IMR-90 (cell line): Measurements from ENCODE around the gene COMMD1. TPM values are rescaled to one million over a fixed set of nuclear protein-coding genes. Genes with fewer than 3 reads are reported as not detected.

Source experiments
- ATAC-seq: fragments of 200-7000 bp; cut with Tn5 transposase; 2 replicates; pipeline ENCODE4 v1.9.1; 2020; ENCODE audit warnings: low read depth, mild to moderate bottlenecking, moderate library complexity
- BruUV-seq: library from RNA; stranded (reverse); fragments of 400-500 nt; replicated peaks from 2 replicates; lab custom pipeline; 2021; lab: Mats Ljungman, UMichigan
- CTCF ChIA-PET: fragments of 300-600 bp; formaldehyde crosslinking; extraction: SDS; loops from one replicate; lab custom pipeline; 2021; ENCODE audit warnings: antibody characterized with exemption; lab: Yijun Ruan, JAX
- POLR2A ChIA-PET: fragments of 300-600 bp; sonication (Branson Sonifier 250); formaldehyde crosslinking; loops from one replicate; lab custom pipeline; 2022; ENCODE audit warnings: antibody characterized with exemption; ENCODE audit not compliant: unreplicated experiment; lab: Charles Lee
- DNase-seq: peaks from one replicate; pipeline ENCODE4 v3.0.0; 2013
- H2AFZ ChIP-seq: replicated peaks from 2 replicates; pipeline ENCODE3; 2013; ENCODE audit warnings: low read length, mild to moderate bottlenecking; ENCODE audit not compliant: poor library complexity
- H2AK5ac ChIP-seq: 2 replicates; pipeline ENCODE4 v1.6.1; 2013; ENCODE audit warnings: low read depth, low read length, inconsistent platforms
- H2AK9ac ChIP-seq: replicated peaks from 2 replicates; pipeline ENCODE3; 2013; ENCODE audit warnings: mild to moderate bottlenecking, low read depth, low read length, moderate library complexity; ENCODE audit not compliant: poor library complexity
- H2BK120ac ChIP-seq: 2 replicates; pipeline ENCODE4 v1.6.1; 2013; ENCODE audit warnings: low read depth, low read length, inconsistent platforms
- H2BK15ac ChIP-seq: 3 replicates; pipeline ENCODE4 v1.6.1; 2013; ENCODE audit warnings: low read depth, low read length, inconsistent platforms
- H2BK20ac ChIP-seq: 2 replicates; pipeline ENCODE4 v1.6.1; 2013; ENCODE audit warnings: low read depth, mild to moderate bottlenecking, inconsistent platforms, low read length, moderate library complexity
- H2BK5ac ChIP-seq: 2 replicates; pipeline ENCODE4 v1.6.1; 2013; ENCODE audit warnings: mild to moderate bottlenecking, low read depth, low read length, inconsistent platforms; ENCODE audit not compliant: poor library complexity, severe bottlenecking
- H3K14ac ChIP-seq: replicated peaks from 2 replicates; pipeline ENCODE4 v1.6.1; 2013; ENCODE audit warnings: low read depth, low read length, inconsistent platforms
- H3K18ac ChIP-seq: 2 replicates; pipeline ENCODE4 v1.6.1; 2013; ENCODE audit warnings: low read depth, low read length, control low read depth
- H3K23ac ChIP-seq: 2 replicates; pipeline ENCODE4 v1.6.1; 2013; ENCODE audit warnings: low read depth, low read length, inconsistent platforms
- H3K27ac ChIP-seq: 2 replicates; pipeline ENCODE4 v1.5.1; 2013; ENCODE audit warnings: mild to moderate bottlenecking, control low read depth, low read length; ENCODE audit not compliant: insufficient read depth
- H3K27me3 ChIP-seq: 2 replicates; pipeline ENCODE4 v1.6.1; 2013; ENCODE audit warnings: low read length; ENCODE audit not compliant: control insufficient read depth, insufficient read depth
- H3K36me3 ChIP-seq: 2 replicates; pipeline ENCODE4 v1.6.1; 2013; ENCODE audit warnings: low read length, mixed read lengths; ENCODE audit not compliant: control insufficient read depth, insufficient read depth
- H3K4ac ChIP-seq: 2 replicates; pipeline ENCODE4 v1.6.1; 2013; ENCODE audit warnings: low read depth, low read length, inconsistent platforms
- H3K4me1 ChIP-seq: 2 replicates; pipeline ENCODE4 v1.6.1; 2013; ENCODE audit warnings: low read length, mixed read lengths; ENCODE audit not compliant: control insufficient read depth, insufficient read depth
- H3K4me2 ChIP-seq: 2 replicates; pipeline ENCODE4 v1.6.1; 2013; ENCODE audit warnings: low read depth, mild to moderate bottlenecking, control low read depth, low read length, moderate library complexity
- H3K4me3 ChIP-seq: 2 replicates; pipeline ENCODE4 v1.5.1; 2013; ENCODE audit warnings: low read depth, mild to moderate bottlenecking, control low read depth, low read length, moderate library complexity; ENCODE audit not compliant: insufficient read depth
- H3K56ac ChIP-seq: 2 replicates; pipeline ENCODE4 v1.6.1; 2013; ENCODE audit warnings: low read length, inconsistent platforms; ENCODE audit not compliant: insufficient read depth; ENCODE audit errors: extremely low read depth
- H3K79me1 ChIP-seq, 2 experiments: 2 replicates each; pipeline ENCODE4 v1.6.1; 2013; ENCODE audit warnings: low read length in 2 of 2, inconsistent platforms in 1 of 2, low read depth in 1 of 2
- H3K9ac ChIP-seq: 2 replicates; pipeline ENCODE4 v1.6.1; 2013; ENCODE audit warnings: low read depth, low read length, control low read depth
- H3K9me1 ChIP-seq: 2 replicates; pipeline ENCODE4 v1.6.1; 2013; ENCODE audit warnings: low read length, inconsistent platforms; ENCODE audit not compliant: insufficient read depth
- H3K9me3 ChIP-seq: 2 replicates; pipeline ENCODE4 v1.6.1; 2013; ENCODE audit warnings: low read length; ENCODE audit not compliant: control insufficient read depth, insufficient read depth
- H4K20me1 ChIP-seq: 2 replicates; pipeline ENCODE4 v1.6.1; 2013; ENCODE audit warnings: low read length, inconsistent platforms; ENCODE audit not compliant: insufficient read depth
- H4K5ac ChIP-seq: 2 replicates; pipeline ENCODE4 v1.6.1; 2013; ENCODE audit warnings: mild to moderate bottlenecking, low read depth, low read length, control low read depth
- H4K8ac ChIP-seq, 2 experiments: 2 replicates each; pipeline ENCODE4 v1.6.1; 2013; ENCODE audit warnings: low read depth in 2 of 2, low read length in 2 of 2, control low read depth in 1 of 2, inconsistent platforms in 1 of 2
- H4K91ac ChIP-seq: 2 replicates; pipeline ENCODE4 v1.6.1; 2013; ENCODE audit warnings: low read depth, low read length, inconsistent platforms; ENCODE audit not compliant: insufficient read depth
- BHLHE40 ChIP-seq: fragments of 150-350 bp; IDR thresholded peaks from 2 replicates; pipeline ENCODE4 v1.6.1; 2016; ENCODE audit warnings: mild to moderate bottlenecking, low read depth, low read length
- CEBPB ChIP-seq: IDR thresholded peaks from 2 replicates; pipeline ENCODE4 v1.6.1; 2012; ENCODE audit warnings: low read depth, low read length, improper control_type of control experiment
- CTCF ChIP-seq: conservative IDR thresholded peaks from 2 replicates; pipeline ENCODE4 v1.5.1; 2012; ENCODE audit warnings: mild to moderate bottlenecking, low read depth, low read length, improper control_type of control experiment
- FOS ChIP-seq: fragments of 150-350 bp; IDR thresholded peaks from 2 replicates; pipeline ENCODE4 v1.6.1; 2016; ENCODE audit warnings: low read depth, low read length
- MAFK ChIP-seq: IDR thresholded peaks from 2 replicates; pipeline ENCODE4 v1.6.1; 2012; ENCODE audit warnings: low read depth, low read length, improper control_type of control experiment
- MAZ ChIP-seq: IDR thresholded peaks from 2 replicates; pipeline ENCODE4 v1.6.1; 2012; ENCODE audit warnings: low read depth, mild to moderate bottlenecking, low read length, improper control_type of control experiment, moderate library complexity, borderline replicate concordance
- POLR2A ChIP-seq: IDR thresholded peaks from 2 replicates; pipeline ENCODE4 v1.6.1; 2012; ENCODE audit warnings: mild to moderate bottlenecking, low read depth, low read length
- RCOR1 ChIP-seq: IDR thresholded peaks from 2 replicates; pipeline ENCODE4 v1.6.1; 2012; ENCODE audit warnings: mild to moderate bottlenecking, low read length, improper control_type of control experiment; ENCODE audit not compliant: insufficient replicate concordance
- RFX5 ChIP-seq: IDR thresholded peaks from 2 replicates; pipeline ENCODE4 v1.8.0; 2012; ENCODE audit warnings: low read depth, mild to moderate bottlenecking, low read length, moderate library complexity
- dilution Hi-C: fragments of 300-500 bp; cut with HindIII; formaldehyde crosslinking; loops from one replicate; pipeline ENCODE4 v1.14.3; 2018; ENCODE audit warnings: low sequenced_read_pairs; ENCODE audit not compliant: unreplicated experiment
- in situ Hi-C: fragments of 300-500 bp; cut with MboI; formaldehyde crosslinking; loops from 3 replicates; pipeline ENCODE4 v1.14.3; 2019; ENCODE audit warnings: low sequenced_read_pairs, inconsistent platforms, mixed read lengths
- intact Hi-C: fragments of 100-400 bp; cut with micrococcal nuclease; formaldehyde crosslinking; loops from 2 replicates; pipeline ENCODE4 v1.10.0; 2022
- polyA plus RNA-seq, 3 experiments: library from polyadenylated mRNA; depleted of rRNA; stranded (reverse); fragments of >200 nt; gene quantifications; 2 replicates each; pipeline ENCODE4 v1.2.3, GENCODE V29; 2012; ENCODE audit warnings: low replicate concordance in 1 of 3
- total RNA-seq: library from RNA; depleted of rRNA; stranded (reverse); fragments of >200 nt; gene quantifications from 2 replicates; pipeline ENCODE4 v1.2.3, GENCODE V29; 2012

Gene COMMD1
- total and polyA plus RNA-seq, 2 of the 4 experiments (the other 2 are of a cell fraction) = 42.8 to 60.4 TPM

GRCh38 chr2:62034715-62035114, 129.2 kb downstream of the COMMD1 start:
- no peak overlapping the region for H2AFZ ChIP-seq
- H2BK5ac ChIP-seq = no peak overlapping the region
- no peak overlapping the region for H3K23ac ChIP-seq
- H3K79me1 ChIP-seq = no peaks in the 10 kb centered on the region
- no peak overlapping the region for H3K27ac ChIP-seq
- BruUV-seq = no TSS peak
- H3K14ac ChIP-seq = no peak overlapping the region
- no peak overlapping the region for H2BK20ac ChIP-seq
- H3K4me3 ChIP-seq = no peak overlapping the region
- H3K4me2 ChIP-seq = no peak overlapping the region
- no peaks in the 10 kb centered on the region for H3K9me1 ChIP-seq
- no peak overlapping the region for H4K8ac ChIP-seq
- CTCF ChIA-PET = interaction anchor here (0.6 kb wide), 1 partner anchor 109 kb away, joined by 3 read pairs; no protein-coding TSS in a partner anchor
- H2AK5ac ChIP-seq = no peak overlapping the region
- H4K20me1 ChIP-seq = no peaks in the 10 kb centered on the region
- H3K9me3 ChIP-seq = no peaks in the 10 kb centered on the region
- H3K36me3 ChIP-seq = no peaks in the 10 kb centered on the region
- H3K18ac ChIP-seq = no peak overlapping the region
- dilution Hi-C loops = no loop called here
- in situ Hi-C loops = no loop called here
- H4K5ac ChIP-seq = no peak overlapping the region
- no peak overlapping the region for H3K56ac ChIP-seq
- H2BK15ac ChIP-seq = no peak overlapping the region
- H2AK9ac ChIP-seq = no peak overlapping the region
- H3K4ac ChIP-seq = no peak overlapping the region
- DNase-seq (no peak), ATAC-seq (no peak)
- intact Hi-C loops = no loop called here
- H3K4me1 ChIP-seq = no peaks in the 10 kb centered on the region
- no peak overlapping the region for H2BK120ac ChIP-seq
- TF ChIP-seq FOS = no peak
- no peak for TF ChIP-seq RFX5
- TF ChIP-seq BHLHE40 = no peak
- no peak for TF ChIP-seq MAFK
- TF ChIP-seq CTCF = no peak
- TF ChIP-seq POLR2A = no peak
- no peak for TF ChIP-seq CEBPB
- TF ChIP-seq RCOR1 = no peak
- TF ChIP-seq MAZ = no peak
- H4K91ac ChIP-seq = no peak overlapping the region
- no peaks in the 10 kb centered on the region for H3K27me3 ChIP-seq
- no peak overlapping the region for H3K9ac ChIP-seq
- POLR2A ChIA-PET = no interaction called here
